Ovary (tissue), 9 donors: ENCODE results near the gene BCAR3. TPM values are rescaled to one million over a fixed set of nuclear protein-coding genes. Genes with fewer than 3 reads are reported as not detected.

Source experiments
- DNase-seq, 5 donors: peaks; one replicate each; pipeline ENCODE4 v3.0.0-alpha.2; 2019 to 2020
- H3K27ac ChIP-seq, 2 donors: fragments of 200-600 bp; one replicate each; pipeline versions ENCODE4 v1.5.1 to v1.8.0; 2019 to 2022
- H3K27me3 ChIP-seq: fragments of 200-600 bp; one replicate; pipeline ENCODE4 v1.8.0; 2022
- H3K36me3 ChIP-seq: fragments of 200-600 bp; sonication (generic); one replicate; pipeline ENCODE4 v1.5.1; 2019
- H3K4me1 ChIP-seq: one replicate; pipeline ENCODE4 v1.8.1; 2013; ENCODE audit warnings: mild to moderate bottlenecking, moderate library complexity; ENCODE audit not compliant: insufficient read depth
- H3K4me3 ChIP-seq: fragments of 200-600 bp; sonication (generic); one replicate; pipeline ENCODE4 v1.5.1; 2017
- H3K9me3 ChIP-seq, 2 donors: fragments of 200-600 bp in 1 of 2; sonication (generic) in 1 of 2; one replicate each; pipeline versions ENCODE4 v1.5.1 to v1.8.1; 2013 to 2019; ENCODE audit warnings: mild to moderate bottlenecking in 1 of 2, moderate library complexity in 1 of 2
- EP300 ChIP-seq: sonication (generic); formaldehyde crosslinking; IDR thresholded peaks from one replicate; pipeline ENCODE4 v1.6.1; 2017; ENCODE audit warnings: antibody characterized with exemption
- POLR2A ChIP-seq: fragments of 450-650 bp; IDR thresholded peaks from one replicate; pipeline ENCODE4 v1.6.1; 2017; ENCODE audit warnings: antibody characterized with exemption, mild to moderate bottlenecking, moderate library complexity
- WGBS, 3 donors: extraction: QIAGEN DNeasy Blood & Tissue Kit in 1 of 3; methylation state at CpG; one replicate each; pipeline versions ENCODE4 v1.1.5 to v1.1.7; 2013 to 2017; 5-methylcytosine and 5-hydroxymethylcytosine counted together
- intact Hi-C, 4 donors: fragments of 100-400 bp; cut with DNase I; formaldehyde crosslinking; loops; one replicate each; pipeline versions ENCODE4 v1.11.0 to v1.15.1; 2022 to 2023
- polyA plus RNA-seq, 2 donors: library from polyadenylated mRNA; stranded (reverse); fragments of 200-250 nt in 1 of 2; fragments of 350-450 nt in 1 of 2; fragmentation: Illumina TruSeq in 1 of 2; extraction: RNeasy Lipid Tissue Mini Kit (QIAGEN cat#74804) in 1 of 2; gene quantifications; one replicate each; pipeline ENCODE4 v1.2.3, GENCODE V29; 2013 to 2014
- total RNA-seq, 7 donors: library from RNA; depleted of rRNA in 2 of 7; stranded (reverse); fragments of >200 nt in 2 of 7; fragmentation: NEBNext Ultra II Directional in 3 of 7; extraction: Animal tissue kit (Norgen Biotek cat#: 25700) in 3 of 7; gene quantifications; one replicate each; pipeline versions ENCODE4 v1.1.0 to v1.2.4, GENCODE V29; 2016 to 2023
- TF ChIP-seq, protein P1 (sequence below), 3 donors: fragments of 450-650 bp in 2 of 3; fragments of 200-600 bp in 1 of 3; IDR thresholded peaks; one replicate each; pipeline versions ENCODE4 v1.5.1 to v1.8.0; 2016 to 2022; ENCODE audit warnings: antibody characterized with exemption in 3 of 3, mild to moderate bottlenecking in 1 of 3
- donor health status: DM: no; HTN: no; CAD: no; lungs with moderate emphysema.
- donor health status: DM: no; HTN: no; CAD: no.
- donor health status: Bipolar disorder and iron deficiency.
- donor health status: DM: yes; HTN: yes; CAD: no.
- donor health status: DM: no; HTN: no; CAD: no.
- donor health status: DM: yes; HTN: yes; CAD: no.

The BCAR3 gene
- total and polyA plus RNA-seq, 9 donors = 13.8 to 30.8 (median 17.5) TPM

DNA sequence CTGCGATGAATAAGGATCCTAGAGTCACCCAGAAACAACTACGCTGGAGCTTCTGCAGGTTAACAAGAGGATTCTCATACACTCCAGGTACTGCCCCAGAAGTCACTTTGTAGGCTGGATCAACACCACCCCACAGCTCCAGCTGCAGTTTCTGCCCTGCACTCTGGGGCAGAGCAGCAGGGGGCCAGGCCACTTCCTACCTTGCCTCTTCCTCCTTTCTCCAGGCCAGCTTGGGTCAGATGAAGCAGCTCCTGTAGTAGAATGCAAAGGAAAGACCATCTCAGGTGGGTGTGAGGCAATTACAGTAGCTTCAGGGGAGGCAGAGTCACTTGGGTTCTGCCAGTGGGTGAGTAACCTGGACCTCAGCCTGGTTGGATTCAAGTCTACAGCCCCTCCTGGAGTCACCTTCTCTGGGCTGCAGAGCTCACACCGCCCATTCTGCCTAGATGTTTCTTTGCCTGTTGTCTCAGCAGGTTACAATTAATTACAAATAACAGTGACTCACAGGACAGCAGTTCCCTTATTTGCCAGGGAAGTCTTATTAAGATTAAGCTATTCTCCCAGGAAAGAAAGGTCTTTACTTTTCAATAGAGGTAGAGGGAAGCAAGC lies 24.4 kb upstream of the BCAR3 start:
- Histone ChIP-seq H3K9me3 (no peaks in the 10 kb centered on the region), H3K36me3 (no peaks in the 10 kb centered on the region), H3K4me1 (peaks cover 10% of the 10 kb centered on the region), H3K4me3 (no peak overlapping the region), H3K27me3 (no peaks in the 10 kb centered on the region), H3K27ac (no peak overlapping the region)
- no peak for DNase-seq
- TF ChIP-seq, protein P1, sequence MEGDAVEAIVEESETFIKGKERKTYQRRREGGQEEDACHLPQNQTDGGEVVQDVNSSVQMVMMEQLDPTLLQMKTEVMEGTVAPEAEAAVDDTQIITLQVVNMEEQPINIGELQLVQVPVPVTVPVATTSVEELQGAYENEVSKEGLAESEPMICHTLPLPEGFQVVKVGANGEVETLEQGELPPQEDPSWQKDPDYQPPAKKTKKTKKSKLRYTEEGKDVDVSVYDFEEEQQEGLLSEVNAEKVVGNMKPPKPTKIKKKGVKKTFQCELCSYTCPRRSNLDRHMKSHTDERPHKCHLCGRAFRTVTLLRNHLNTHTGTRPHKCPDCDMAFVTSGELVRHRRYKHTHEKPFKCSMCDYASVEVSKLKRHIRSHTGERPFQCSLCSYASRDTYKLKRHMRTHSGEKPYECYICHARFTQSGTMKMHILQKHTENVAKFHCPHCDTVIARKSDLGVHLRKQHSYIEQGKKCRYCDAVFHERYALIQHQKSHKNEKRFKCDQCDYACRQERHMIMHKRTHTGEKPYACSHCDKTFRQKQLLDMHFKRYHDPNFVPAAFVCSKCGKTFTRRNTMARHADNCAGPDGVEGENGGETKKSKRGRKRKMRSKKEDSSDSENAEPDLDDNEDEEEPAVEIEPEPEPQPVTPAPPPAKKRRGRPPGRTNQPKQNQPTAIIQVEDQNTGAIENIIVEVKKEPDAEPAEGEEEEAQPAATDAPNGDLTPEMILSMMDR (IDR thresholded peaks at IDR 0.05) = no peak
- TF ChIP-seq EP300 (no peak), POLR2A (no peak)
- intact Hi-C loops = no loop called here
- WGBS, 3 donors = 94 to 96% (median 95%) methylated on average over 3 of the region's 3 CpGs

DNA sequence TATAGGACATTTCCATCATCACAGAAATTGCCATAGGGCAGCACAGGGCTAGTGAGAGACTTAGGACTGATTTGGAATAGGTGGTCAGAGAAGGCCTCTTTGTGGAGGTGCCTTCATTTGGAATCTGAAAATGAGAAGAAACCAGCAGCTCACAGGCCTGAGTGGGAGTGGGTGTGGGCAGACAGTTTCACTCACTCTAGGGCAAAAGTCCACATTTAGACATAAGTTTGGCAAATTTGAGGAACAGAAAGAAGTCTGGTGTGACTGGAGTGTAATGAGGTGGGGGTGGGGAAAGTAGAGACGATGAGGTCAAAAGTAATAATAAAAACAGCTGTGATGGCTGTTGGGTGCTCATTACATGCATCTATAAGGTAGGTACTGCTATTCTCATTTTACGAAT lies 22.4 kb upstream of the BCAR3 start:
- no peaks in the 10 kb centered on the region for H3K9me3 ChIP-seq
- TF ChIP-seq POLR2A = no peak
- TF ChIP-seq, protein P1 (IDR thresholded peaks at IDR 0.05) = no peak
- TF ChIP-seq EP300 = no peak
- intact Hi-C loops = no loop called here

DNA sequence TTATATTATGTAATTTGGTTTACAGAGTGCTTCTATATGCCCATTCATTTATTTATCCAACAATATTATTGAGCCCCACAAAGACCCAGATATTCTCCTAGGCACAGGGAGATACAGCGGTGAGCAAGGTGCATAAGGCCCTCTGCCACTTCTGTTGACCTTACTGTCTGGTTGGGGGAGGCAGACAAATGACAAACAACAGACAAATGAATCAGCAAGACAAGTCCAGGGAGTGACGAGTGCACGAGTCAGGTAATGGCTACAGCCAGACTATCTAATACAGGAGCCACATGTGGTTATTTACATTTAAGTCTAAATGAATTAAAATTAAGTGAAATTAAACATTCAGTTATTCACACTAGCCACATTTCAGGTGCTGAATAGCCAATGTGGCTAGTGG lies 22.0 kb upstream of the BCAR3 start:
- Histone ChIP-seq H3K27ac (no peak overlapping the region), H3K27me3 (no peaks in the 10 kb centered on the region), H3K36me3 (no peaks in the 10 kb centered on the region), H3K4me3 (no peak overlapping the region), H3K9me3 (no peaks in the 10 kb centered on the region), H3K4me1 (no peaks in the 10 kb centered on the region)
- 95 to 97% (median 96%) methylated on average over 3 of the region's 3 CpGs for WGBS, 3 donors
- intact Hi-C loops = no loop called here
- DNase-seq = no peak
- TF ChIP-seq EP300 = no peak
- TF ChIP-seq, protein P1 (IDR thresholded peaks at IDR 0.05) = no peak
- no peak for TF ChIP-seq POLR2A

More for the DNA sequence above, 22.4 kb upstream of the BCAR3 start:
- Histone ChIP-seq H3K27ac (no peak overlapping the region), H3K4me3 (no peak overlapping the region), H3K27me3 (no peaks in the 10 kb centered on the region), H3K36me3 (no peaks in the 10 kb centered on the region), H3K4me1 (peaks cover 1% of the 10 kb centered on the region)
- no peak for DNase-seq
- WGBS, 3 donors = 80 to 86% (median 85%) methylated on average over 2 of the region's 2 CpGs

DNA sequence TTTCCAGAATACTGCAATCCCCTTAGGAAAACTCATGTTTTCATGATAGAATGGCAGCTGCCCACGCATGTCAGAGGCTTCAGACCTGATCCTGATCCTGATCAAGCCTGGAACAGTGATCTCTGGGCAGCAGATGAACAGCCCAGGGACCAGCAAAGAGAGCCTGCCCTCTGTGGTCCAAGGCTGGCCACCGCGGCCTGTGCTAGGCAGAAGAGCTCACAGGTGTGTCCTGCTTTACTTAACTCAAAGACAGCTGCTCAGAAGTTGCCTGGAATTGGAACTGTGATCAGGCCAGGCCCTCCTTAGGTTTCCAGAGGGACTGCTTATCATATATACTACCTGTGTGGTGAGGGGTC lies 21.2 kb upstream of the BCAR3 start:
- TF ChIP-seq POLR2A (no peak), EP300 (no peak)
- TF ChIP-seq, protein P1 (IDR thresholded peaks at IDR 0.05) = no peak
- H3K27ac ChIP-seq = no peak overlapping the region
- no peak overlapping the region for H3K4me3 ChIP-seq
- H3K4me1 ChIP-seq = no peaks in the 10 kb centered on the region
- DNase-seq = no peak
- no peaks in the 10 kb centered on the region for H3K27me3 ChIP-seq
- no peaks in the 10 kb centered on the region for H3K36me3 ChIP-seq
- intact Hi-C loops = no loop called here
- H3K9me3 ChIP-seq = no peaks in the 10 kb centered on the region
- WGBS, 3 donors = 61 to 76% (median 63%) methylated on average over 3 of the region's 3 CpGs
